NCI-H2081 (cell line): ENCODE measurements around the gene GLRX3.
"Not testable (repeated sequence)": the region's sequence is repeated elsewhere in the genome, so short reads cannot be mapped to it uniquely, and the experiment has no call there.

Source experiments
- DNase-seq, 2 experiments: peaks; one replicate each; lab custom pipeline; 2025; lab: John Stamatoyannopoulos, UW

The GLRX3 gene

GRCh38 chr10:130189608-130190054 lies 53.4 kb downstream of the GLRX3 start:
- DNase-seq: no peak

- peak; percentile 48 to 60 for DNase-seq
Measured at GRCh38 chr10:130190055-130190736, 54.0 kb downstream of the GLRX3 start.

- no peak for DNase-seq
Measured at GRCh38 chr10:130190737-130191115, 54.5 kb downstream of the GLRX3 start.

GRCh38 chr10:130191380-130191779 lies 55.2 kb downstream of the GLRX3 start:
- DNase-seq: no peak

- DNase-seq: no peak
Measured at GRCh38 chr10:130192276-130192848, 56.2 kb downstream of the GLRX3 start.

GRCh38 chr10:130193033-130193432 lies 56.8 kb downstream of the GLRX3 start:
- DNase-seq: no peak

- no peak for DNase-seq
Measured at GRCh38 chr10:130193493-130194193, 57.5 kb downstream of the GLRX3 start.

- no peak for DNase-seq
Measured at GRCh38 chr10:130194194-130194990, 58.2 kb downstream of the GLRX3 start.

- DNase-seq: no peak
Measured at GRCh38 chr10:130194991-130195645, 58.9 kb downstream of the GLRX3 start.

GRCh38 chr10:130195746-130196294 lies 59.6 kb downstream of the GLRX3 start:
- DNase-seq: no peak

GRCh38 chr10:130196511-130197487 lies 60.6 kb downstream of the GLRX3 start:
- DNase-seq: no peak

- DNase-seq: no peak
Measured at GRCh38 chr10:130198651-130199050, 62.5 kb downstream of the GLRX3 start.

GRCh38 chr10:130200179-130201042 lies 64.2 kb downstream of the GLRX3 start:
- no peak for DNase-seq

- DNase-seq: no peak
Measured at GRCh38 chr10:130201043-130201380, 64.8 kb downstream of the GLRX3 start.

GRCh38 chr10:130202150-130202549 lies 66.0 kb downstream of the GLRX3 start:
- DNase-seq: not testable (repeated sequence)

GRCh38 chr10:130202984-130203621 lies 66.9 kb downstream of the GLRX3 start:
- DNase-seq: no peak

- DNase-seq: no peak
Measured at GRCh38 chr10:130203626-130204025, 67.4 kb downstream of the GLRX3 start.

GRCh38 chr10:130206216-130206737 lies 70.1 kb downstream of the GLRX3 start:
- no peak for DNase-seq

GRCh38 chr10:130207205-130207604 lies 71.0 kb downstream of the GLRX3 start:
- no peak for DNase-seq
